ENCODE data around the gene USP40. TPM values are rescaled to one million over a fixed set of nuclear protein-coding genes. Genes with fewer than 3 reads are reported as not detected.
A peak's percentile ranks its signal among the peaks of the same experiment; 100 is the strongest.

Gene USP40
- 28.3 and 48.8 TPM in 2 replicates for total RNA-seq

GRCh38 chr2:233566141-233566956, at the start of gene USP40:
TSS of gene USP40 (minus strand) at chr2:233566782. CDS start at chr2:233565554, 1,228 bp downstream.
- TF ChIP-seq CTCF (IDR thresholded peaks at IDR 0.05; ENCODE audit: insufficient read depth, low read depth, low read length): no peak
- peak within 1 kb of the TSS; percentile 73 for H3K4me3 ChIP-seq (ENCODE audit: low read depth, low read length)
- peak; percentile 94 for DNase-seq (ENCODE audit: low read depth)

GRCh38 chr2:233611284-233611683, 44.7 kb upstream of the USP40 start:
- no peak for TF ChIP-seq CTCF (IDR thresholded peaks at IDR 0.05; ENCODE audit: insufficient read depth, low read depth, low read length)
- H3K4me3 ChIP-seq (ENCODE audit: low read depth, low read length): no peak overlapping the region
- DNase-seq (ENCODE audit: low read depth): no peak

GRCh38 chr2:233605680-233606079, 39.1 kb upstream of the USP40 start:
- no peak for TF ChIP-seq CTCF (IDR thresholded peaks at IDR 0.05; ENCODE audit: insufficient read depth, low read depth, low read length)
- no peak overlapping the region for H3K4me3 ChIP-seq (ENCODE audit: low read depth, low read length)
- no peak for DNase-seq (ENCODE audit: low read depth)

- TF ChIP-seq CTCF (IDR thresholded peaks at IDR 0.05; ENCODE audit: insufficient read depth, low read depth, low read length): no peak
- no peak overlapping the region for H3K4me3 ChIP-seq (ENCODE audit: low read depth, low read length)
- no peak for DNase-seq (ENCODE audit: low read depth)
Observed at GRCh38 chr2:233604826-233605225, 38.2 kb upstream of the USP40 start.

- TF ChIP-seq CTCF (IDR thresholded peaks at IDR 0.05; ENCODE audit: insufficient read depth, low read depth, low read length): no peak
- H3K4me3 ChIP-seq (ENCODE audit: low read depth, low read length): no peak overlapping the region
- DNase-seq (ENCODE audit: low read depth): no peak
Observed at GRCh38 chr2:233603520-233603919, 36.9 kb upstream of the USP40 start.

GRCh38 chr2:233602076-233602475, 35.5 kb upstream of the USP40 start:
- DNase-seq (ENCODE audit: low read depth): no peak
- no peak for TF ChIP-seq CTCF (IDR thresholded peaks at IDR 0.05; ENCODE audit: insufficient read depth, low read depth, low read length)
- H3K4me3 ChIP-seq (ENCODE audit: low read depth, low read length): no peak overlapping the region
